ENCODE data around the gene PRKCA.

The PRKCA gene

GRCh38 chr17:66386498-66387351 lies 84.3 kb downstream of the PRKCA start:
- Histone ChIP-seq H3K9ac (ENCODE audit: insufficient read length, low read depth) (no peak overlapping the region), H3K4me1 (ENCODE audit: insufficient read depth, insufficient read length) (no peaks in the 10 kb centered on the region), H3K9me3 (ENCODE audit: insufficient read depth, low read length) (no peaks in the 10 kb centered on the region), H3K4me3 (ENCODE audit: insufficient read length, low read depth) (no peak overlapping the region), H3K27me3 (ENCODE audit: insufficient read depth, insufficient read length) (no peaks in the 10 kb centered on the region), H3K36me3 (ENCODE audit: insufficient read depth, insufficient read length, low read length) (no peaks in the 10 kb centered on the region)
- no peak for DNase-seq (ENCODE audit: low read depth, low spot score)
- TF ChIP-seq YY1 (IDR thresholded peaks at IDR 0.05; ENCODE audit: insufficient read depth, insufficient read length) (no peak), SUZ12 (IDR thresholded peaks at IDR 0.05; ENCODE audit: extremely low read depth, insufficient read depth, insufficient read length) (no peak), ZNF274 (IDR thresholded peaks at IDR 0.05; ENCODE audit: low read depth, low read length) (no peak)

- DNase-seq (ENCODE audit: low read depth, low spot score), result no peak
- TF ChIP-seq ZNF274 (IDR thresholded peaks at IDR 0.05; ENCODE audit: low read depth, low read length) (no peak), SUZ12 (IDR thresholded peaks at IDR 0.05; ENCODE audit: extremely low read depth, insufficient read depth, insufficient read length) (no peak), YY1 (IDR thresholded peaks at IDR 0.05; ENCODE audit: insufficient read depth, insufficient read length) (no peak)
- H3K9ac ChIP-seq (ENCODE audit: insufficient read length, low read depth), result no peak overlapping the region
- H3K36me3 ChIP-seq (ENCODE audit: insufficient read depth, insufficient read length, low read length), result no peaks in the 10 kb centered on the region
- no peaks in the 10 kb centered on the region for H3K27me3 ChIP-seq (ENCODE audit: insufficient read depth, insufficient read length)
- H3K4me3 ChIP-seq (ENCODE audit: insufficient read length, low read depth), result no peak overlapping the region
- no peaks in the 10 kb centered on the region for H3K4me1 ChIP-seq (ENCODE audit: insufficient read depth, insufficient read length)
- no peaks in the 10 kb centered on the region for H3K9me3 ChIP-seq (ENCODE audit: insufficient read depth, low read length)
These were observed 85.1 kb downstream of the PRKCA start for GRCh38 chr17:66387392-66387981.

- H3K27me3 ChIP-seq (ENCODE audit: insufficient read depth, insufficient read length), result no peaks in the 10 kb centered on the region
- no peak overlapping the region for H3K4me3 ChIP-seq (ENCODE audit: insufficient read length, low read depth)
- DNase-seq (ENCODE audit: low read depth, low spot score), result no peak
- no peaks in the 10 kb centered on the region for H3K4me1 ChIP-seq (ENCODE audit: insufficient read depth, insufficient read length)
- H3K9me3 ChIP-seq (ENCODE audit: insufficient read depth, low read length), result no peaks in the 10 kb centered on the region
- no peaks in the 10 kb centered on the region for H3K36me3 ChIP-seq (ENCODE audit: insufficient read depth, insufficient read length, low read length)
- H3K9ac ChIP-seq (ENCODE audit: insufficient read length, low read depth), result no peak overlapping the region
- TF ChIP-seq ZNF274 (IDR thresholded peaks at IDR 0.05; ENCODE audit: low read depth, low read length) (no peak), SUZ12 (IDR thresholded peaks at IDR 0.05; ENCODE audit: extremely low read depth, insufficient read depth, insufficient read length) (no peak), YY1 (IDR thresholded peaks at IDR 0.05; ENCODE audit: insufficient read depth, insufficient read length) (no peak)
These were observed 90.5 kb downstream of the PRKCA start for GRCh38 chr17:66392783-66393437.

GRCh38 chr17:66395961-66396360 lies 93.5 kb downstream of the PRKCA start:
- no peak overlapping the region for H3K4me3 ChIP-seq (ENCODE audit: insufficient read length, low read depth)
- no peaks in the 10 kb centered on the region for H3K27me3 ChIP-seq (ENCODE audit: insufficient read depth, insufficient read length)
- no peaks in the 10 kb centered on the region for H3K4me1 ChIP-seq (ENCODE audit: insufficient read depth, insufficient read length)
- DNase-seq (ENCODE audit: low read depth, low spot score), result no peak
- no peak overlapping the region for H3K9ac ChIP-seq (ENCODE audit: insufficient read length, low read depth)
- H3K36me3 ChIP-seq (ENCODE audit: insufficient read depth, insufficient read length, low read length), result no peaks in the 10 kb centered on the region
- TF ChIP-seq YY1 (IDR thresholded peaks at IDR 0.05; ENCODE audit: insufficient read depth, insufficient read length) (no peak), ZNF274 (IDR thresholded peaks at IDR 0.05; ENCODE audit: low read depth, low read length) (no peak), SUZ12 (IDR thresholded peaks at IDR 0.05; ENCODE audit: extremely low read depth, insufficient read depth, insufficient read length) (no peak)
- no peaks in the 10 kb centered on the region for H3K9me3 ChIP-seq (ENCODE audit: insufficient read depth, low read length)

GRCh38 chr17:66397486-66397885 lies 95.1 kb downstream of the PRKCA start:
- Histone ChIP-seq H3K9ac (ENCODE audit: insufficient read length, low read depth) (no peak overlapping the region), H3K9me3 (ENCODE audit: insufficient read depth, low read length) (no peaks in the 10 kb centered on the region), H3K36me3 (ENCODE audit: insufficient read depth, insufficient read length, low read length) (no peaks in the 10 kb centered on the region), H3K4me1 (ENCODE audit: insufficient read depth, insufficient read length) (no peaks in the 10 kb centered on the region), H3K4me3 (ENCODE audit: insufficient read length, low read depth) (no peak overlapping the region), H3K27me3 (ENCODE audit: insufficient read depth, insufficient read length) (no peaks in the 10 kb centered on the region)
- no peak for DNase-seq (ENCODE audit: low read depth, low spot score)
- TF ChIP-seq YY1 (IDR thresholded peaks at IDR 0.05; ENCODE audit: insufficient read depth, insufficient read length) (no peak), ZNF274 (IDR thresholded peaks at IDR 0.05; ENCODE audit: low read depth, low read length) (no peak), SUZ12 (IDR thresholded peaks at IDR 0.05; ENCODE audit: extremely low read depth, insufficient read depth, insufficient read length) (no peak)

DNA sequence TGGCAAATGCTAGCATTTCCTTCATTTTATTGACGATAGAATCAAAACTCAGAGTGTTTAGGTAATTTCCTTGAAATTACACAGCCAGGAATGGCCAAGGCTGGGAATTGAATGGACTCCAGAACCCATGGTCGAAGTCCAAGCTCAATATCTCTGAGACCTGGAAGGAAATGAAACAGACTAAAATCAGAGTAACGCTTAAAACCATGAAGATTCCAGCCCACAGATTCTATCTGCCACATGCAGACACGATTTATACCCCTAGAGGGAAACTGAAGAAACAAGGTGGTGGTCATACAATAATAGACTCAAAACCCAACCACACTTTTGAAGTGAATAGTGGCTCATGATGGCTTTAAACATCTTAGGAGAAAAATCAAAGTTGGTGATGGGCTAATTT lies 95.6 kb downstream of the PRKCA start:
- Histone ChIP-seq H3K9me3 (ENCODE audit: insufficient read depth, low read length) (no peaks in the 10 kb centered on the region), H3K36me3 (ENCODE audit: insufficient read depth, insufficient read length, low read length) (no peaks in the 10 kb centered on the region), H3K4me3 (ENCODE audit: insufficient read length, low read depth) (no peak overlapping the region), H3K27me3 (ENCODE audit: insufficient read depth, insufficient read length) (no peaks in the 10 kb centered on the region), H3K4me1 (ENCODE audit: insufficient read depth, insufficient read length) (no peaks in the 10 kb centered on the region), H3K9ac (ENCODE audit: insufficient read length, low read depth) (no peak overlapping the region)
- TF ChIP-seq YY1 (IDR thresholded peaks at IDR 0.05; ENCODE audit: insufficient read depth, insufficient read length), result no peak
- TF ChIP-seq SUZ12 (IDR thresholded peaks at IDR 0.05; ENCODE audit: extremely low read depth, insufficient read depth, insufficient read length), result no peak
- no peak for TF ChIP-seq ZNF274 (IDR thresholded peaks at IDR 0.05; ENCODE audit: low read depth, low read length)
- DNase-seq (ENCODE audit: low read depth, low spot score), result no peak

GRCh38 chr17:66398617-66399016 lies 96.2 kb downstream of the PRKCA start:
- Histone ChIP-seq H3K4me3 (ENCODE audit: insufficient read length, low read depth) (no peak overlapping the region), H3K4me1 (ENCODE audit: insufficient read depth, insufficient read length) (no peaks in the 10 kb centered on the region), H3K9me3 (ENCODE audit: insufficient read depth, low read length) (no peaks in the 10 kb centered on the region), H3K27me3 (ENCODE audit: insufficient read depth, insufficient read length) (no peaks in the 10 kb centered on the region), H3K36me3 (ENCODE audit: insufficient read depth, insufficient read length, low read length) (no peaks in the 10 kb centered on the region), H3K9ac (ENCODE audit: insufficient read length, low read depth) (no peak overlapping the region)
- no peak for TF ChIP-seq YY1 (IDR thresholded peaks at IDR 0.05; ENCODE audit: insufficient read depth, insufficient read length)
- TF ChIP-seq SUZ12 (IDR thresholded peaks at IDR 0.05; ENCODE audit: extremely low read depth, insufficient read depth, insufficient read length), result no peak
- TF ChIP-seq ZNF274 (IDR thresholded peaks at IDR 0.05; ENCODE audit: low read depth, low read length), result no peak
- DNase-seq (ENCODE audit: low read depth, low spot score), result no peak

Measured in NT2/D1 (cell line).